VCaP (cell line): ENCODE data around the gene R3HDML.

Source experiments
- H3K27ac ChIP-seq: fragments of 450-650 bp; 2 replicates; pipeline ENCODE4 v1.5.1; 2017
- CTCF ChIP-seq: fragments of 450-650 bp; conservative IDR thresholded peaks from 2 replicates; pipeline ENCODE4 v1.5.1; 2017; ENCODE audit warnings: mild to moderate bottlenecking, moderate library complexity

The R3HDML gene

GRCh38 chr20:44331201-44331600, 5.6 kb upstream of the R3HDML start:
- no peak for TF ChIP-seq CTCF
- H3K27ac ChIP-seq, result no peak overlapping the region

GRCh38 chr20:44334306-44334705, 2.5 kb upstream of the R3HDML start:
- TF ChIP-seq CTCF, result no peak

GRCh38 chr20:44334709-44335108, 2.1 kb upstream of the R3HDML start:
- H3K27ac ChIP-seq, result no peak overlapping the region
- TF ChIP-seq CTCF, result no peak

More at GRCh38 chr20:44334306-44334705, 2.5 kb upstream of the R3HDML start:
- H3K27ac ChIP-seq, result no peak overlapping the region

GRCh38 chr20:44335675-44336074, 1.2 kb upstream of the R3HDML start:
- H3K27ac ChIP-seq, result no peak overlapping the region
- no peak for TF ChIP-seq CTCF

- no peak for TF ChIP-seq CTCF
These were observed 757 bp upstream of the R3HDML start for GRCh38 chr20:44336086-44336485.

GRCh38 chr20:44342248-44342647, 5.4 kb downstream of the R3HDML start:
- H3K27ac ChIP-seq, result peak overlapping the region; percentile 31; the same call in 1 of the 2 replicates
- TF ChIP-seq CTCF, result no peak

More at GRCh38 chr20:44336086-44336485, 757 bp upstream of the R3HDML start:
- H3K27ac ChIP-seq, result no peak overlapping the region

- H3K27ac ChIP-seq, result no peak overlapping the region
- no peak for TF ChIP-seq CTCF
These were observed 6.4 kb downstream of the R3HDML start for GRCh38 chr20:44343162-44343675.
